SK-N-SH (cell line): Measurements from ENCODE around the gene STAC. TPM values are rescaled to one million over a fixed set of nuclear protein-coding genes. Genes with fewer than 3 reads are reported as not detected.

Experiments
- CTCF ChIA-PET: fragments of 300-600, 350-600 bp; formaldehyde crosslinking; extraction: SDS; loops from one replicate; lab custom pipeline; 2021; lab: Yijun Ruan, JAX
- POLR2A ChIA-PET: fragments of 350-600 bp; sonication (Branson Sonifier 250); formaldehyde crosslinking; extraction: SDS; loops from one replicate; lab custom pipeline; 2020; ENCODE audit warnings: antibody characterized with exemption, inconsistent platforms; lab: Yijun Ruan, JAX
- DNase-seq: peaks from one replicate; pipeline ENCODE4 v3.0.0; 2012
- H2AFZ ChIP-seq: fragments of 200-600 bp; sonication (generic); 2 replicates; pipeline ENCODE4 v1.8.1; 2016; ENCODE audit warnings: antibody characterized with exemption, mild to moderate bottlenecking, low read depth
- H3F3A ChIP-seq: fragments of 200-600 bp; sonication (generic); replicated peaks from 2 replicates; pipeline ENCODE3; 2016; ENCODE audit warnings: antibody characterized with exemption, mild to moderate bottlenecking; ENCODE audit not compliant: insufficient read depth
- H3K27ac ChIP-seq, 2 experiments: fragments of 200-500 bp in 1 of 2; fragments of 200-600 bp in 1 of 2; sonication (Bioruptor generic) in 1 of 2; sonication (generic), shearing (Covaris generic) in 1 of 2; 2 replicates each; pipeline versions ENCODE4 v1.5.1 to v1.6.1; 2014 to 2016; ENCODE audit warnings: low read depth in 2 of 2, inconsistent platforms in 1 of 2, low read length in 1 of 2, mild to moderate bottlenecking in 1 of 2, mixed read lengths in 1 of 2
- H3K27me3 ChIP-seq: fragments of 200-600 bp; sonication (generic), shearing (Covaris generic); 2 replicates; pipeline ENCODE4 v1.6.1; 2016; ENCODE audit warnings: mixed run types; ENCODE audit not compliant: insufficient read depth
- H3K36me3 ChIP-seq, 2 experiments: fragments of 200-500 bp in 1 of 2; fragments of 200-600 bp in 1 of 2; sonication (Bioruptor generic) in 1 of 2; sonication (generic) in 1 of 2; replicated peaks in 1 of 2; 2 replicates each; pipeline versions ENCODE3 to v1.5.1; 2014 to 2016; ENCODE audit warnings: low read length in 1 of 2, mild to moderate bottlenecking in 1 of 2; ENCODE audit not compliant: insufficient read depth in 2 of 2, control insufficient read depth in 1 of 2
- H3K4me1 ChIP-seq, 2 experiments: fragments of 200-500 bp in 1 of 2; fragments of 200-600 bp in 1 of 2; sonication (Bioruptor generic) in 1 of 2; sonication (generic), shearing (Covaris generic) in 1 of 2; 2 replicates each; pipeline versions ENCODE4 v1.5.1 to v1.6.1; 2014 to 2016; ENCODE audit warnings: low read depth in 1 of 2, low read length in 1 of 2, mixed run types in 1 of 2; ENCODE audit not compliant: insufficient read depth in 2 of 2, control insufficient read depth in 1 of 2
- H3K4me2 ChIP-seq: fragments of 200-600 bp; sonication (generic), shearing (Covaris generic); 2 replicates; pipeline ENCODE4 v1.6.1; 2017; ENCODE audit warnings: mixed run types
- H3K4me3 ChIP-seq, 2 experiments: fragments of 200-500 bp in 1 of 2; fragments of 200-600 bp in 1 of 2; sonication (Bioruptor generic) in 1 of 2; sonication (generic), shearing (Covaris generic) in 1 of 2; 2 replicates each; pipeline versions ENCODE4 v1.5.1 to v1.8.1; 2014 to 2016; ENCODE audit warnings: low read depth in 2 of 2, inconsistent platforms in 1 of 2, low read length in 1 of 2, mild to moderate bottlenecking in 1 of 2, mixed read lengths in 1 of 2, moderate library complexity in 1 of 2
- H3K79me2 ChIP-seq: fragments of 200-600 bp; sonication (generic); 2 replicates; pipeline ENCODE4 v1.8.1; 2017; ENCODE audit warnings: mild to moderate bottlenecking; ENCODE audit not compliant: insufficient read depth
- H3K9ac ChIP-seq: fragments of 200-600 bp; sonication (generic); 2 replicates; pipeline ENCODE4 v1.6.1; 2017; ENCODE audit warnings: mixed run types
- H3K9me2 ChIP-seq: fragments of 200-600 bp; sonication (generic); 2 replicates; pipeline ENCODE4 v1.6.1; 2017; ENCODE audit warnings: mixed run types
- H3K9me3 ChIP-seq: fragments of 200-600 bp; sonication (generic); 2 replicates; pipeline ENCODE4 v1.6.1; 2017; ENCODE audit warnings: mixed run types, mild to moderate bottlenecking, moderate library complexity
- H4K20me1 ChIP-seq: fragments of 200-600 bp; sonication (generic); 2 replicates; pipeline ENCODE4 v1.6.1; 2017; ENCODE audit warnings: mild to moderate bottlenecking, mixed run types; ENCODE audit not compliant: insufficient read depth
- CHD2 ChIP-seq: fragments of 150-350 bp; IDR thresholded peaks from 2 replicates; pipeline ENCODE4 v1.6.1; 2018; ENCODE audit warnings: low read length; ENCODE audit not compliant: partially characterized antibody
- ELF1 ChIP-seq: IDR thresholded peaks from 2 replicates; pipeline ENCODE4 v1.4.0; 2012
- EP300 ChIP-seq, 2 experiments: IDR thresholded peaks; 2 replicates each; pipeline versions ENCODE4 v1.4.0 to v1.6.1; 2012; ENCODE audit warnings: borderline replicate concordance in 1 of 2, low read depth in 1 of 2, low read length in 1 of 2
- EZH2phosphoT487 ChIP-seq: fragments of 200-600 bp; sonication (generic); IDR thresholded peaks from 2 replicates; pipeline ENCODE4 v1.6.1; 2017; ENCODE audit warnings: low read depth, mixed run types, mild to moderate bottlenecking, antibody characterized with exemption, moderate library complexity, borderline replicate concordance
- FOSL2 ChIP-seq: IDR thresholded peaks from 2 replicates; pipeline ENCODE4 v1.4.0; 2012; ENCODE audit warnings: low read depth, mild to moderate bottlenecking, moderate library complexity, borderline replicate concordance
- IRF3 ChIP-seq: fragments of 150-350 bp; IDR thresholded peaks from 2 replicates; pipeline ENCODE4 v1.6.1; 2016; ENCODE audit warnings: mild to moderate bottlenecking, low read depth, low read length
- JUND ChIP-seq: IDR thresholded peaks from 2 replicates; pipeline ENCODE4 v1.4.0; 2012
- MEF2A ChIP-seq: IDR thresholded peaks from 2 replicates; pipeline ENCODE4 v1.4.0; 2012; ENCODE audit warnings: low read depth, borderline replicate concordance
- MXI1 ChIP-seq: IDR thresholded peaks from 2 replicates; pipeline ENCODE4 v1.6.1; 2012; ENCODE audit warnings: mild to moderate bottlenecking, low read depth, low read length, improper control_type of control experiment
- NFIC ChIP-seq: IDR thresholded peaks from 2 replicates; pipeline ENCODE4 v1.4.0; 2012; ENCODE audit warnings: borderline replicate concordance
- RAD21 ChIP-seq: IDR thresholded peaks from 2 replicates; pipeline ENCODE4 v1.6.1; 2012; ENCODE audit warnings: mild to moderate bottlenecking, low read length
- WGBS: methylation state at CpG from one replicate; pipeline ENCODE4 v1.1.6; 2017; ENCODE audit warnings: low lambda C conversion rate; 5-methylcytosine and 5-hydroxymethylcytosine counted together
- polyA plus RNA-seq, 3 experiments: library from polyadenylated mRNA; depleted of rRNA; stranded (reverse); fragments of >200 nt; gene quantifications; 2 replicates each; pipeline ENCODE4 v1.2.3, GENCODE V29; 2012
- TF ChIP-seq, protein P1 (sequence below): fragments of 150-350 bp; IDR thresholded peaks from 2 replicates; pipeline ENCODE4 v1.6.1; 2017; ENCODE audit warnings: antibody characterized with exemption, low read length, low read depth, borderline replicate concordance
- TF ChIP-seq, protein P2 (sequence below): IDR thresholded peaks from 2 replicates; pipeline ENCODE4 v1.4.0; 2012; ENCODE audit warnings: low read depth
- TF ChIP-seq, protein P3 (sequence below): IDR thresholded peaks from 2 replicates; pipeline ENCODE4 v1.4.0; 2012; ENCODE audit warnings: low read depth, borderline replicate concordance

The STAC gene
- polyA plus RNA-seq, 1 of the 3 experiments (the other 2 are of a cell fraction), result 25.0 TPM

- TF ChIP-seq, protein P1, sequence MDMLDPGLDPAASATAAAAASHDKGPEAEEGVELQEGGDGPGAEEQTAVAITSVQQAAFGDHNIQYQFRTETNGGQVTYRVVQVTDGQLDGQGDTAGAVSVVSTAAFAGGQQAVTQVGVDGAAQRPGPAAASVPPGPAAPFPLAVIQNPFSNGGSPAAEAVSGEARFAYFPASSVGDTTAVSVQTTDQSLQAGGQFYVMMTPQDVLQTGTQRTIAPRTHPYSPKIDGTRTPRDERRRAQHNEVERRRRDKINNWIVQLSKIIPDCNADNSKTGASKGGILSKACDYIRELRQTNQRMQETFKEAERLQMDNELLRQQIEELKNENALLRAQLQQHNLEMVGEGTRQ, result no peak
- TF ChIP-seq ELF1 (no peak), MXI1 (no peak)
Observed at GRCh38 chr3:36476286-36476942, 96.1 kb downstream of the STAC start (continued).

DNA sequence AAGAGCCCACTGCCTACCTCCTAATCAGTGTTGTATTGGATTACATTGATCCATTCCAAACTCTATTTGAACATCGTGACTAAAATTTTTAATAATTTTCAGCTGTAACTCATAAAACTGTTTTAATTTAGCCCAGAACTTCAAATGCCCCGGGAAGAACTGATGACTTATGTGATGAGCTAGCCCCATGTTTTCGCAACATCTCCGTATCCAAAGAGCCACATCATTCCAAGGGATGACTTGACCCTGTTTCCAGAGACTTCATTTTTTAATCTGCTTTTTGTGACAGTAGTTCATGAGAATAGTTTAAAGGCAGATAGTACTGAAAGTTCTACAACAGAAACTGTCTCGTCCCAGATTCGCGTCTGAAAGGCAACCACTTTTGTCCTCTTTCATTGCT, 97.4 kb downstream of the STAC start:
- Histone ChIP-seq H3K27ac (no peak overlapping the region; a peak in 1 of 4 replicates), H3K4me3 (no peak overlapping the region), H3K79me2 (no peaks in the 10 kb centered on the region; the same call in 1 of the 2 replicates), H2AFZ (no peak overlapping the region), H3F3A (no peaks in the 10 kb centered on the region), H3K9me2 (no peaks in the 10 kb centered on the region), H3K9me3 (no peaks in the 10 kb centered on the region; the same call in 1 of the 2 replicates), H3K9ac (no peak overlapping the region)
- WGBS, result 79% methylated on average over 7 of the region's 7 CpGs
- ChIA-PET POLR2A (interaction anchor here (0.7 kb wide), 1 partner anchor 46 kb away, joined by 4 read pairs; no protein-coding TSS in a partner anchor), CTCF (no interaction called here)
- DNase-seq, result no peak
- TF ChIP-seq NFIC (no peak), ELF1 (no peak), EZH2phosphoT487 (no peak), JUND (no peak), EP300 (IDR thresholded peaks at IDR 0.05; ENCODE audit: borderline replicate concordance in 1 of 2, low read depth in 1 of 2, low read length in 1 of 2) (no peak), IRF3 (no peak), MEF2A (no peak), RAD21 (no peak), CHD2 (no peak), FOSL2 (no peak)
- TF ChIP-seq, protein P2, sequence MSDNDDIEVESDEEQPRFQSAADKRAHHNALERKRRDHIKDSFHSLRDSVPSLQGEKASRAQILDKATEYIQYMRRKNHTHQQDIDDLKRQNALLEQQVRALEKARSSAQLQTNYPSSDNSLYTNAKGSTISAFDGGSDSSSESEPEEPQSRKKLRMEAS, result no peak
- TF ChIP-seq, protein P3, sequence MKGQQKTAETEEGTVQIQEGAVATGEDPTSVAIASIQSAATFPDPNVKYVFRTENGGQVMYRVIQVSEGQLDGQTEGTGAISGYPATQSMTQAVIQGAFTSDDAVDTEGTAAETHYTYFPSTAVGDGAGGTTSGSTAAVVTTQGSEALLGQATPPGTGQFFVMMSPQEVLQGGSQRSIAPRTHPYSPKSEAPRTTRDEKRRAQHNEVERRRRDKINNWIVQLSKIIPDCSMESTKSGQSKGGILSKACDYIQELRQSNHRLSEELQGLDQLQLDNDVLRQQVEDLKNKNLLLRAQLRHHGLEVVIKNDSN, result no peak
- TF ChIP-seq, all 33 proteins: peak for 0
- H3K4me2 ChIP-seq, result no peak overlapping the region
- no peaks in the 10 kb centered on the region for H4K20me1 ChIP-seq
- H3K4me1 ChIP-seq, result peaks cover 0 to 5% of the 10 kb centered on the region in 2 experiments; a peak in 1 of 4 replicates
- peaks cover 22 to 32% of the 10 kb centered on the region in 2 experiments for H3K36me3 ChIP-seq
- H3K27me3 ChIP-seq, result no peaks in the 10 kb centered on the region
